Kidney (tissue), 14 donors: ENCODE data around the gene PCDH9. TPM values are rescaled to one million over a fixed set of nuclear protein-coding genes. Genes with fewer than 3 reads are reported as not detected.

Source experiments
- DNase-seq, 5 donors: peaks; one replicate each; pipeline ENCODE4 v3.0.0-alpha.2; 2013 to 2020
- FAIRE-seq: peaks from 2 replicates; lab custom pipeline; 2012; peaks lifted over from hg19 to GRCh38; lab: Jason Lieb, UNC
- H3K27ac ChIP-seq, 2 donors: one replicate each; pipeline ENCODE4 v1.7.0; 2013; ENCODE audit warnings: low read depth in 2 of 2, low read length in 2 of 2, inconsistent platforms in 1 of 2
- H3K27me3 ChIP-seq: one replicate; pipeline ENCODE4 v1.7.1; 2013; ENCODE audit warnings: low read length, inconsistent platforms; ENCODE audit not compliant: control insufficient read depth, insufficient read depth
- H3K36me3 ChIP-seq, 3 donors: one replicate each; pipeline versions ENCODE4 v1.7.0 to v1.7.1; 2013; ENCODE audit warnings: low read length in 3 of 3, control low read depth in 1 of 3, inconsistent platforms in 1 of 3; ENCODE audit not compliant: insufficient read depth in 3 of 3, control insufficient read depth in 2 of 3
- H3K4me1 ChIP-seq, 3 donors: one replicate each; pipeline versions ENCODE4 v1.7.0 to v1.7.1; 2013; ENCODE audit warnings: low read length in 3 of 3, inconsistent platforms in 1 of 3, low read depth in 1 of 3; ENCODE audit not compliant: control insufficient read depth in 2 of 3, insufficient read depth in 2 of 3
- H3K4me3 ChIP-seq, 3 donors: one replicate each; pipeline versions ENCODE4 v1.7.0 to v1.8.1; 2013; ENCODE audit warnings: low read length in 3 of 3, control low read depth in 1 of 3, inconsistent platforms in 1 of 3
- H3K9ac ChIP-seq, 3 donors: one replicate each; pipeline versions ENCODE4 v1.7.0 to v1.7.1; 2013; ENCODE audit warnings: low read length in 3 of 3, control low read depth in 1 of 3, inconsistent platforms in 1 of 3
- H3K9me3 ChIP-seq, 3 donors: one replicate each; pipeline versions ENCODE4 v1.7.0 to v1.7.1; 2013; ENCODE audit warnings: low read length in 3 of 3, control low read depth in 1 of 3, inconsistent platforms in 1 of 3; ENCODE audit not compliant: control insufficient read depth in 2 of 3, insufficient read depth in 1 of 3
- intact Hi-C: fragments of 100-400 bp; cut with DNase I; formaldehyde crosslinking; loops from one replicate; pipeline ENCODE4 v1.11.1; 2022
- polyA plus RNA-seq: library from polyadenylated mRNA; stranded (reverse); fragments of 350-450 nt; fragmentation: Illumina TruSeq; extraction: RNeasy Lipid Tissue Mini Kit (QIAGEN cat#74804); gene quantifications from one replicate; pipeline ENCODE4 v1.2.3, GENCODE V29; 2014; ENCODE audit warnings: low read depth, low replicate concordance; ENCODE audit not compliant: insufficient read depth
- total RNA-seq: library from RNA; stranded (reverse); fragmentation: NEBNext Ultra II Directional; extraction: Animal tissue kit (Norgen Biotek cat#: 25700); gene quantifications from one replicate; pipeline ENCODE4 v1.2.1, GENCODE V29; 2021
- TF ChIP-seq, protein P1 (sequence below): IDR thresholded peaks from 3 replicates; pipeline ENCODE4 v1.5.1; 2012; ENCODE audit warnings: mild to moderate bottlenecking, moderate library complexity, borderline replicate concordance; ENCODE audit not compliant: insufficient read depth; ENCODE audit errors: extremely low read depth
- donor health status: control.
- donor health status: control.
- donor health status: control.
- donor health status: control.
- donor health status: control.
- donor health status: DM: yes; HTN: yes; CAD: no.
- donor health status: Normal renal cell carcinoma (clear cell type).

The PCDH9 gene
- total and polyA plus RNA-seq, 2 donors from 2014 or later: 1.6 to 9.5 TPM

- no peak for DNase-seq
- Histone ChIP-seq H3K4me3 (no peak overlapping the region), H3K27ac (no peak overlapping the region), H3K4me1 (no peaks in the 10 kb centered on the region), H3K9ac (no peak overlapping the region), H3K9me3 (no peaks in the 10 kb centered on the region), H3K36me3 (no peaks in the 10 kb centered on the region), H3K27me3 (no peaks in the 10 kb centered on the region)
- no peak for FAIRE-seq
- TF ChIP-seq, protein P1, sequence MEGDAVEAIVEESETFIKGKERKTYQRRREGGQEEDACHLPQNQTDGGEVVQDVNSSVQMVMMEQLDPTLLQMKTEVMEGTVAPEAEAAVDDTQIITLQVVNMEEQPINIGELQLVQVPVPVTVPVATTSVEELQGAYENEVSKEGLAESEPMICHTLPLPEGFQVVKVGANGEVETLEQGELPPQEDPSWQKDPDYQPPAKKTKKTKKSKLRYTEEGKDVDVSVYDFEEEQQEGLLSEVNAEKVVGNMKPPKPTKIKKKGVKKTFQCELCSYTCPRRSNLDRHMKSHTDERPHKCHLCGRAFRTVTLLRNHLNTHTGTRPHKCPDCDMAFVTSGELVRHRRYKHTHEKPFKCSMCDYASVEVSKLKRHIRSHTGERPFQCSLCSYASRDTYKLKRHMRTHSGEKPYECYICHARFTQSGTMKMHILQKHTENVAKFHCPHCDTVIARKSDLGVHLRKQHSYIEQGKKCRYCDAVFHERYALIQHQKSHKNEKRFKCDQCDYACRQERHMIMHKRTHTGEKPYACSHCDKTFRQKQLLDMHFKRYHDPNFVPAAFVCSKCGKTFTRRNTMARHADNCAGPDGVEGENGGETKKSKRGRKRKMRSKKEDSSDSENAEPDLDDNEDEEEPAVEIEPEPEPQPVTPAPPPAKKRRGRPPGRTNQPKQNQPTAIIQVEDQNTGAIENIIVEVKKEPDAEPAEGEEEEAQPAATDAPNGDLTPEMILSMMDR: no peak
- intact Hi-C loops: no loop called here
These were observed 29.1 kb upstream of the PCDH9 start for GRCh38 chr13:67259208-67259607.

- Histone ChIP-seq H3K9ac (no peak overlapping the region), H3K36me3 (no peaks in the 10 kb centered on the region), H3K27ac (no peak overlapping the region), H3K27me3 (no peaks in the 10 kb centered on the region), H3K4me1 (no peaks in the 10 kb centered on the region), H3K9me3 (no peaks in the 10 kb centered on the region), H3K4me3 (no peak overlapping the region)
- intact Hi-C loops: no loop called here
- FAIRE-seq (no peak), DNase-seq (no peak)
- TF ChIP-seq, protein P1: no peak
These were observed 28.3 kb upstream of the PCDH9 start for GRCh38 chr13:67258482-67258881.

- no peak for FAIRE-seq
- Histone ChIP-seq H3K4me1 (no peaks in the 10 kb centered on the region), H3K9me3 (no peaks in the 10 kb centered on the region), H3K4me3 (no peak overlapping the region), H3K27me3 (no peaks in the 10 kb centered on the region), H3K27ac (no peak overlapping the region), H3K36me3 (no peaks in the 10 kb centered on the region), H3K9ac (no peak overlapping the region)
- DNase-seq: no peak
- intact Hi-C loops: no loop called here
- TF ChIP-seq, protein P1: no peak
These were observed 8.7 kb upstream of the PCDH9 start for GRCh38 chr13:67238861-67239260.

DNA sequence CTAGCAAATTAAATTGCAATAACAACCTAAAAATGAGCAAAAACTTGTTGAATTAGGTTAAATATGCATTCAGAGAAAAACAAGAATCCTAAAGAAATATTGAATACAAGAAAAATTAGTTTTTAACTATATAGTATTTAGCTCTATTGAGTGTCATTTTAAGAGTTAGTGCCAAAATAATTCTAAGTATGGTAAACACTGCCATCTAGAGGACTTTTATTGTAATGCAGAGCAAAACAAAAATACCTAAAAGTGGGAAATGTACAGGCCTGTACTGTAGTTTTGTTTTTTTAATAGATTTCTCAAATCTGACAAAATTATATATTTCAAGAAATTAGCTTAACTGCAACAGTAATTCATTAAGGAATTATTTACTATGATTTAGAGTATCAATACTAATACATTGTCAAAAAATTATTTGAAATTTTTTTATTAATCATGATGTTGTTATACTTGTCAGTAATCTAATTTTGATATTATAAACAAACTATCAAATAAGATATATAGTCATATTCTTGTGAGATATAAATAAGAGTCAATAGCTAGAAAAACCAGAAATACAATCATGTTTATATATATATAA lies 8.2 kb upstream of the PCDH9 start:
- FAIRE-seq (peak; percentile 99), DNase-seq (peak in 2 of 5 donors; percentile 48 to 49)
- TF ChIP-seq, protein P1: peak; percentile 70
- H3K27ac ChIP-seq: no peak overlapping the region
- H3K4me1 ChIP-seq: no peaks in the 10 kb centered on the region
- H3K9me3 ChIP-seq: no peaks in the 10 kb centered on the region
- intact Hi-C loops: no loop called here
- no peaks in the 10 kb centered on the region for H3K36me3 ChIP-seq
- H3K27me3 ChIP-seq: no peaks in the 10 kb centered on the region
- no peak overlapping the region for H3K4me3 ChIP-seq
- H3K9ac ChIP-seq: no peak overlapping the region
